ENCODE data around the gene EIF3J.

EIF3J gene

GRCh38 chr15:44580105-44580504, 43.2 kb downstream of the EIF3J start:
- no peak for DNase-seq (ENCODE audit: low read depth)
- no peak for TF ChIP-seq CTCF (IDR thresholded peaks at IDR 0.05; ENCODE audit: low read length, missing control alignments)
- no peak overlapping the region for H3K4me3 ChIP-seq (replicated peaks; ENCODE audit: low read depth, low read length)

- TF ChIP-seq CTCF (IDR thresholded peaks at IDR 0.05; ENCODE audit: low read length, missing control alignments), result peak; percentile 56
- H3K4me3 ChIP-seq (replicated peaks; ENCODE audit: low read depth, low read length), result no peak overlapping the region
- peak; percentile 51 for DNase-seq (ENCODE audit: low read depth)
These were observed 47.3 kb downstream of the EIF3J start for GRCh38 chr15:44584162-44584749.

GRCh38 chr15:44585633-44586032, 48.7 kb downstream of the EIF3J start:
- TF ChIP-seq CTCF (IDR thresholded peaks at IDR 0.05; ENCODE audit: low read length, missing control alignments), result no peak
- H3K4me3 ChIP-seq (replicated peaks; ENCODE audit: low read depth, low read length), result no peak overlapping the region
- DNase-seq (ENCODE audit: low read depth), result no peak

GRCh38 chr15:44588541-44588940, 51.6 kb downstream of the EIF3J start:
- H3K4me3 ChIP-seq (replicated peaks; ENCODE audit: low read depth, low read length), result no peak overlapping the region
- no peak for DNase-seq (ENCODE audit: low read depth)
- TF ChIP-seq CTCF (IDR thresholded peaks at IDR 0.05; ENCODE audit: low read length, missing control alignments), result no peak

GRCh38 chr15:44591326-44591725, 54.4 kb downstream of the EIF3J start:
- no peak for TF ChIP-seq CTCF (IDR thresholded peaks at IDR 0.05; ENCODE audit: low read length, missing control alignments)
- no peak overlapping the region for H3K4me3 ChIP-seq (replicated peaks; ENCODE audit: low read depth, low read length)
- DNase-seq (ENCODE audit: low read depth), result no peak

GRCh38 chr15:44593042-44593736, 56.2 kb downstream of the EIF3J start:
- DNase-seq (ENCODE audit: low read depth), result peak; percentile 44
- TF ChIP-seq CTCF (IDR thresholded peaks at IDR 0.05; ENCODE audit: low read length, missing control alignments), result peak; percentile 62

GRCh38 chr15:44595246-44595645, 58.3 kb downstream of the EIF3J start:
- no peak overlapping the region for H3K4me3 ChIP-seq (replicated peaks; ENCODE audit: low read depth, low read length)
- no peak for TF ChIP-seq CTCF (IDR thresholded peaks at IDR 0.05; ENCODE audit: low read length, missing control alignments)
- no peak for DNase-seq (ENCODE audit: low read depth)

More at GRCh38 chr15:44593042-44593736, 56.2 kb downstream of the EIF3J start:
- H3K4me3 ChIP-seq (replicated peaks; ENCODE audit: low read depth, low read length), result no peak overlapping the region

All from fibroblast of pulmonary artery (primary cell).